CD14-positive monocyte (primary cell): ENCODE results near the gene MEI4. TPM values are rescaled to one million over a fixed set of nuclear protein-coding genes. Genes with fewer than 3 reads are reported as not detected.

Experiments
- DNase-seq, 3 donors: peaks; one replicate each; pipeline ENCODE4 v3.0.0-alpha.2; 2011 to 2022
- H2AFZ ChIP-seq: 2 replicates; pipeline ENCODE4 v1.6.0; 2012; ENCODE audit warnings: mild to moderate bottlenecking, low read depth, low read length, inconsistent platforms; ENCODE audit not compliant: insufficient read depth, poor library complexity, severe bottlenecking
- H3K27ac ChIP-seq, 2 donors: 1 replicate in 1 of 2; 2 replicates in 1 of 2; pipeline ENCODE4 v1.5.1; 2012 to 2013; ENCODE audit warnings: low read length in 2 of 2, control low read depth in 1 of 2, inconsistent platforms in 1 of 2, low read depth in 1 of 2, mild to moderate bottlenecking in 1 of 2
- H3K27me3 ChIP-seq, 2 donors: one replicate each; pipeline versions ENCODE4 v1.6.0 to v1.6.1; 2011 to 2013; ENCODE audit warnings: low read length in 2 of 2; ENCODE audit not compliant: control insufficient read depth in 2 of 2, insufficient read depth in 2 of 2
- H3K36me3 ChIP-seq, 2 donors: replicated peaks in 1 of 2; 1 replicate in 1 of 2; 2 replicates in 1 of 2; pipeline versions ENCODE4 v1.5.1 to v1.6.1; 2012 to 2013; ENCODE audit warnings: low read length in 2 of 2, control low read depth in 1 of 2, inconsistent platforms in 1 of 2, mild to moderate bottlenecking in 1 of 2; ENCODE audit not compliant: insufficient read depth in 2 of 2, control insufficient read depth in 1 of 2
- H3K4me1 ChIP-seq, 2 donors: 1 replicate in 1 of 2; 2 replicates in 1 of 2; pipeline versions ENCODE4 v1.5.1 to v1.6.1; 2012 to 2013; ENCODE audit warnings: low read length in 2 of 2, control low read depth in 1 of 2, inconsistent platforms in 1 of 2, mild to moderate bottlenecking in 1 of 2, moderate library complexity in 1 of 2; ENCODE audit not compliant: insufficient read depth in 2 of 2, control insufficient read depth in 1 of 2
- H3K4me2 ChIP-seq: replicated peaks from 2 replicates; pipeline ENCODE3; 2012; ENCODE audit warnings: low read length, moderate library complexity, mild to moderate bottlenecking; ENCODE audit not compliant: poor library complexity, severe bottlenecking; ENCODE audit errors: extremely low read depth
- H3K4me3 ChIP-seq, 3 experiments: fragments of 200-600 bp in 1 of 3; sonication (generic) in 1 of 3; replicated peaks in 1 of 3; 1 replicate in 2 of 3; 2 replicates in 1 of 3; pipeline ENCODE4 v1.5.1; 2011 to 2013; ENCODE audit warnings: low read length in 3 of 3, mild to moderate bottlenecking in 3 of 3, control low read depth in 2 of 3, low read depth in 2 of 3, inconsistent platforms in 1 of 3, moderate library complexity in 1 of 3
- H3K79me2 ChIP-seq: 2 replicates; pipeline ENCODE4 v1.6.0; 2012; ENCODE audit warnings: mild to moderate bottlenecking, control low read depth, inconsistent platforms, low read length, moderate library complexity; ENCODE audit not compliant: insufficient read depth
- H3K9ac ChIP-seq: 2 replicates; pipeline ENCODE4 v1.6.0; 2017; ENCODE audit warnings: low read length, mild to moderate bottlenecking; ENCODE audit not compliant: insufficient read depth, poor library complexity, severe bottlenecking
- H3K9me3 ChIP-seq, 2 donors: replicated peaks in 1 of 2; 1 replicate in 1 of 2; 2 replicates in 1 of 2; pipeline versions ENCODE4 v1.5.1 to v1.6.1; 2012 to 2013; ENCODE audit warnings: low read length in 2 of 2, control low read depth in 1 of 2; ENCODE audit not compliant: control insufficient read depth in 1 of 2, insufficient read depth in 1 of 2
- H4K20me1 ChIP-seq: 2 replicates; pipeline ENCODE4 v1.6.0; 2012; ENCODE audit warnings: mild to moderate bottlenecking, low read length, control low read depth, moderate library complexity; ENCODE audit not compliant: insufficient read depth
- H3K27ac Mint-ChIP-seq, 7 donors: one replicate each; pipeline ENCODE4 v1.8.0; 2020; ENCODE audit warnings: mild to moderate bottlenecking in 7 of 7, mixed read lengths in 7 of 7, moderate library complexity in 6 of 7, inconsistent platforms in 2 of 7
- H3K27me3 Mint-ChIP-seq, 3 donors: one replicate each; pipeline ENCODE4 v1.8.0; 2021 to 2022; ENCODE audit warnings: low read depth in 3 of 3, mild to moderate bottlenecking in 3 of 3, mixed read lengths in 3 of 3, moderate library complexity in 3 of 3, inconsistent platforms in 1 of 3
- H3K36me3 Mint-ChIP-seq, 2 donors: one replicate each; pipeline ENCODE4 v1.8.0; 2020; ENCODE audit warnings: mixed read lengths in 2 of 2, inconsistent platforms in 1 of 2, mild to moderate bottlenecking in 1 of 2
- H3K4me1 Mint-ChIP-seq: one replicate; pipeline ENCODE4 v1.8.0; 2020; ENCODE audit warnings: mild to moderate bottlenecking, mixed read lengths
- H3K4me3 Mint-ChIP-seq, 2 donors: one replicate each; pipeline ENCODE4 v1.8.0; 2020; ENCODE audit warnings: mild to moderate bottlenecking in 2 of 2, mixed read lengths in 2 of 2, moderate library complexity in 1 of 2
- H3K9me3 Mint-ChIP-seq, 7 donors: one replicate each; pipeline ENCODE4 v1.8.0; 2020 to 2022; ENCODE audit warnings: mixed read lengths in 7 of 7, mild to moderate bottlenecking in 6 of 7, moderate library complexity in 6 of 7, inconsistent platforms in 2 of 7
- WGBS: methylation state at CpG from one replicate; pipeline ENCODE4 v1.1.5; 2013; ENCODE audit warnings: missing lambda C conversion rate; ENCODE audit not compliant: insufficient coverage; 5-methylcytosine and 5-hydroxymethylcytosine counted together
- intact Hi-C, 2 donors: fragments of 100-400 bp; cut with micrococcal nuclease; formaldehyde crosslinking; loops; one replicate each; pipeline versions ENCODE4 v1.15.0 to v1.15.1; 2023
- polyA plus RNA-seq, 3 donors: library from polyadenylated mRNA; depleted of rRNA in 1 of 3; unstranded in 2 of 3; stranded (reverse) in 1 of 3; fragments of 300-500 nt in 2 of 3; fragments of >200 nt in 1 of 3; fragmentation: Illumina TruSeq in 2 of 3; gene quantifications; 1 replicate in 2 of 3; 2 replicates in 1 of 3; pipeline ENCODE4 v1.2.3, GENCODE V29; 2012 to 2021
- TF ChIP-seq, protein P1 (sequence below): fragments of 200-600 bp; IDR thresholded peaks from one replicate; pipeline ENCODE4 v1.8.0; 2022; ENCODE audit warnings: antibody characterized with exemption, mild to moderate bottlenecking

Gene MEI4
- polyA plus RNA-seq, 3 donors, result not detected

DNA sequence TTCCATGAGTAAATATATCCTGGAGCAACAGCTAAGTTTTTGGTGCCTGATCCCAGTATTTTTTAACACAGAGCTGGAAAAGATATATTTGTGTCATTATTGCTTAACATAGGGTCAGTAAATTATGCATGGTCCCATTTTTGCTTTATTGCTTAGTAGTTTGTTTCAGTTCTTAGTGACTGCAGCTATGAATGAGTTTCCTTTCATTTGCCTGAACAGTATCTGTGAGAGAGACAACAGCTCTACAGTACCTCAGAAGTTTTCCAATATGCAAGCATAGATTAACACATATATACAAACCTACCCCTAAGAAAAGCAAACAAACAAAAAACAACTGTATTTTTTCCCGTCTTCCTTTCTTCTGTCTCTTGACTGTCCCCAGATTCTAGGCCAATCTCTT is 160.3 kb downstream of the MEI4 start:
- peaks cover 0 to 4% (median 0%) of the 10 kb centered on the region in 7 donors for H3K9me3 Mint-ChIP-seq
- intact Hi-C loops, result no loop called here
- no peak overlapping the region for H3K4me3 ChIP-seq
- H3K27me3 ChIP-seq, result no peaks in the 10 kb centered on the region
- H3K36me3 ChIP-seq, result no peaks in the 10 kb centered on the region
- H2AFZ ChIP-seq, result no peak overlapping the region
- WGBS, result no CpG with 5 or more reads among the region's 1 CpG
- H3K4me1 Mint-ChIP-seq, result no peaks in the 10 kb centered on the region
- no peaks in the 10 kb centered on the region for H3K27me3 Mint-ChIP-seq
- H3K36me3 Mint-ChIP-seq, result no peaks in the 10 kb centered on the region
- H3K9me3 ChIP-seq, result no peaks in the 10 kb centered on the region
- H3K27ac ChIP-seq, result no peak overlapping the region
- no peaks in the 10 kb centered on the region for H3K4me1 ChIP-seq
- H3K4me3 Mint-ChIP-seq, result no peak overlapping the region
- H3K9ac ChIP-seq, result no peak overlapping the region
- H3K27ac Mint-ChIP-seq, result no peak overlapping the region
- no peak for DNase-seq
- H3K4me2 ChIP-seq, result no peak overlapping the region
- no peaks in the 10 kb centered on the region for H3K79me2 ChIP-seq
- H4K20me1 ChIP-seq, result no peaks in the 10 kb centered on the region
- TF ChIP-seq, protein P1, sequence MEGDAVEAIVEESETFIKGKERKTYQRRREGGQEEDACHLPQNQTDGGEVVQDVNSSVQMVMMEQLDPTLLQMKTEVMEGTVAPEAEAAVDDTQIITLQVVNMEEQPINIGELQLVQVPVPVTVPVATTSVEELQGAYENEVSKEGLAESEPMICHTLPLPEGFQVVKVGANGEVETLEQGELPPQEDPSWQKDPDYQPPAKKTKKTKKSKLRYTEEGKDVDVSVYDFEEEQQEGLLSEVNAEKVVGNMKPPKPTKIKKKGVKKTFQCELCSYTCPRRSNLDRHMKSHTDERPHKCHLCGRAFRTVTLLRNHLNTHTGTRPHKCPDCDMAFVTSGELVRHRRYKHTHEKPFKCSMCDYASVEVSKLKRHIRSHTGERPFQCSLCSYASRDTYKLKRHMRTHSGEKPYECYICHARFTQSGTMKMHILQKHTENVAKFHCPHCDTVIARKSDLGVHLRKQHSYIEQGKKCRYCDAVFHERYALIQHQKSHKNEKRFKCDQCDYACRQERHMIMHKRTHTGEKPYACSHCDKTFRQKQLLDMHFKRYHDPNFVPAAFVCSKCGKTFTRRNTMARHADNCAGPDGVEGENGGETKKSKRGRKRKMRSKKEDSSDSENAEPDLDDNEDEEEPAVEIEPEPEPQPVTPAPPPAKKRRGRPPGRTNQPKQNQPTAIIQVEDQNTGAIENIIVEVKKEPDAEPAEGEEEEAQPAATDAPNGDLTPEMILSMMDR, result no peak

DNA sequence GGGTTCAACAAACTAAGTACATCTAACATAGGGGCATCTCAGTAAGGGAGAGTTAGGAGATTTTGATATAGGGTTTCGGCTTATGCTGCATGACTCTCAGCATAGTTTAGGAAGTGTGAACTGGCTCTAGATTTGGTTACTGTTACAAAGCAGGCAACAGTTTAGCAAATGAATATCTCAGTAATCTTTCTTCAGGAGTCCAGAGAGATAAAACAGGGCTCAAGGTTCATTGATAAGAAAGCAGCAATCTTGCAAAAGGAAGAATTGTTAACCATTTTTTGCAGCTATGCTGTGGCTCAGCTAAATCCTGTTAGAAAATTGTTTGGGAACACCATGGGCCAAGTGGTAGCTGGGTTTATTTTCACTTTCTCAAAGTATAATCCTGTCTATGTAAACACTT is 161.3 kb downstream of the MEI4 start:
- no peaks in the 10 kb centered on the region for H3K79me2 ChIP-seq
- no peaks in the 10 kb centered on the region for H3K27me3 ChIP-seq
- intact Hi-C loops, result no loop called here

More for the DNA sequence above, 161.3 kb downstream of the MEI4 start:
- H3K4me2 ChIP-seq, result no peak overlapping the region
- no CpG with 5 or more reads among the region's 1 CpG for WGBS
- no peaks in the 10 kb centered on the region for H3K4me1 ChIP-seq
- Mint-ChIP-seq H3K27ac (no peak overlapping the region), H3K9me3 (peaks cover 0 to 2% (median 0%) of the 10 kb centered on the region in 7 donors), H3K27me3 (no peaks in the 10 kb centered on the region), H3K36me3 (no peaks in the 10 kb centered on the region), H3K4me3 (no peak overlapping the region), H3K4me1 (no peaks in the 10 kb centered on the region)
- no peak overlapping the region for H3K4me3 ChIP-seq
- no peak overlapping the region for H3K27ac ChIP-seq
- no peak for DNase-seq
- no peaks in the 10 kb centered on the region for H3K36me3 ChIP-seq
- no peaks in the 10 kb centered on the region for H3K9me3 ChIP-seq
- TF ChIP-seq, protein P1, result no peak
- H3K9ac ChIP-seq, result no peak overlapping the region
- no peaks in the 10 kb centered on the region for H4K20me1 ChIP-seq
- no peak overlapping the region for H2AFZ ChIP-seq
